AG09309 (cell line): Measurements from ENCODE around the gene HSDL2.

Experiments
- DNase-seq: peaks from one replicate; pipeline ENCODE4 v3.0.0-alpha.2; 2010; ENCODE audit warnings: low read depth
- H3K4me3 ChIP-seq: 2 replicates; pipeline ENCODE4 v1.5.1; 2011; ENCODE audit warnings: mild to moderate bottlenecking, low read depth, low read length, moderate library complexity; ENCODE audit not compliant: control insufficient read depth
- CTCF ChIP-seq: IDR thresholded peaks from 2 replicates; pipeline ENCODE4 v1.5.1; 2011; ENCODE audit warnings: mild to moderate bottlenecking, low read depth, low read length, inconsistent platforms; ENCODE audit not compliant: insufficient read depth, control insufficient read depth; ENCODE audit errors: missing control alignments

The HSDL2 gene

GRCh38 chr9:112375361-112375760 is 4.5 kb upstream of the HSDL2 start:
- H3K4me3 ChIP-seq: no peak overlapping the region
- no peak for DNase-seq
- no peak for TF ChIP-seq CTCF

- no peak overlapping the region for H3K4me3 ChIP-seq
- no peak for TF ChIP-seq CTCF
- no peak for DNase-seq
Measured at GRCh38 chr9:112377087-112377486, 2.8 kb upstream of the HSDL2 start.

GRCh38 chr9:112377684-112378327 is 2.1 kb upstream of the HSDL2 start:
- no peak overlapping the region for H3K4me3 ChIP-seq
- no peak for DNase-seq
- no peak for TF ChIP-seq CTCF

GRCh38 chr9:112378328-112379176 is 1.4 kb upstream of the HSDL2 start:
- peak overlapping the region; percentile 63 for H3K4me3 ChIP-seq
- no peak for DNase-seq
- no peak for TF ChIP-seq CTCF

- H3K4me3 ChIP-seq: peak overlapping the region; percentile 63
- peak; percentile 86 for DNase-seq
Measured at GRCh38 chr9:112379177-112380101, 469 bp upstream of the HSDL2 start.

More at GRCh38 chr9:112379177-112380101, 469 bp upstream of the HSDL2 start:
- TF ChIP-seq CTCF: peak; percentile 2
